K562 (cell line): ENCODE results near the gene RACK1. TPM values are rescaled to one million over a fixed set of nuclear protein-coding genes. Genes with fewer than 3 reads are reported as not detected.
A peak's percentile ranks its signal among the peaks of the same experiment; 100 is the strongest.

Experiments
- FIP1L1 ChIP-seq: fragments of 200-400 bp; formaldehyde crosslinking; IDR thresholded peaks from 2 replicates; pipeline ENCODE4 v1.6.1; 2018; ENCODE audit warnings: mild to moderate bottlenecking, low read depth, low read length; ENCODE audit not compliant: poor library complexity, severe bottlenecking
- HDAC2 ChIP-seq: fragments of 450-650 bp; IDR thresholded peaks from 2 replicates; pipeline ENCODE4 v1.6.1; 2016; ENCODE audit warnings: mild to moderate bottlenecking
- MLX ChIP-seq, 2 experiments: fragments of 450-650 bp in 1 of 2; sonication (generic) in 1 of 2; formaldehyde crosslinking; conservative IDR thresholded peaks; 2 replicates each; pipeline versions ENCODE4 v1.4.0 to v1.8.1; 2020 to 2022; ENCODE audit warnings: mild to moderate bottlenecking in 1 of 2, missing genetic modification reagents in 1 of 2
- NCOA6 ChIP-seq: fragments of 450-650 bp; IDR thresholded peaks from 2 replicates; pipeline ENCODE4 v1.6.1; 2017; ENCODE audit warnings: mild to moderate bottlenecking
- RNF219 ChIP-seq: fragments of 250-450 bp; sonication (Bioruptor Pico); IDR thresholded peaks from 2 replicates; pipeline ENCODE4 v1.5.0; 2022; ENCODE audit warnings: mild to moderate bottlenecking
- SIN3A ChIP-seq, 2 experiments: fragments of 150-350 bp in 1 of 2; IDR thresholded peaks; 2 replicates each; pipeline ENCODE4 v1.6.1; 2011 to 2016; ENCODE audit warnings: borderline replicate concordance in 2 of 2, low read depth in 2 of 2, low read length in 2 of 2, mild to moderate bottlenecking in 2 of 2, moderate library complexity in 2 of 2; ENCODE audit not compliant: control insufficient read depth in 1 of 2
- SMARCA4 ChIP-seq: fragments of 450-650 bp; IDR thresholded peaks from 2 replicates; pipeline ENCODE4 v1.6.1; 2016
- SOX6 ChIP-seq: fragments of 450-650 bp; IDR thresholded peaks from 2 replicates; pipeline ENCODE4 v1.6.1; 2014; ENCODE audit warnings: mild to moderate bottlenecking
- STAG1 ChIP-seq: sonication (generic); formaldehyde crosslinking; IDR thresholded peaks from 2 replicates; pipeline ENCODE4 v1.5.0; 2020; ENCODE audit warnings: missing genetic modification reagents, borderline replicate concordance
- TEAD2 ChIP-seq: fragments of 450-650 bp; IDR thresholded peaks from 2 replicates; pipeline ENCODE4 v1.6.1; 2016; ENCODE audit warnings: missing genetic modification characterization, control low read depth, missing compliant biosample characterization
- ZBTB33 ChIP-seq: sonication (generic); formaldehyde crosslinking; IDR thresholded peaks from 2 replicates; pipeline ENCODE4 v1.8.1; 2023; ENCODE audit warnings: mild to moderate bottlenecking, missing genetic modification reagents
- ZBTB43 ChIP-seq: sonication (generic); formaldehyde crosslinking; IDR thresholded peaks from 2 replicates; pipeline ENCODE4 v1.8.0; 2023; ENCODE audit warnings: mild to moderate bottlenecking, missing genetic modification reagents
- ZNF507 ChIP-seq: conservative IDR thresholded peaks from 2 replicates; pipeline ENCODE4 v1.6.1; 2017; ENCODE audit warnings: missing genetic modification characterization, missing compliant biosample characterization
- ZNF609 ChIP-seq: sonication (generic); formaldehyde crosslinking; IDR thresholded peaks from 2 replicates; pipeline ENCODE4 v1.8.1; 2023; ENCODE audit warnings: missing genetic modification reagents, mild to moderate bottlenecking, borderline replicate concordance
- polyA plus RNA-seq, 8 experiments: library from polyadenylated mRNA; depleted of rRNA in 4 of 8; stranded (reverse) in 5 of 8; unstranded in 3 of 8; fragments of >200 nt; fragmentation: Nextera tagmentation in 2 of 8; fragmentation: Illumina TruSeq in 1 of 8; extraction: Ambion mirVana in 2 of 8; extraction: Trizol in 1 of 8; gene quantifications; 2 replicates each; pipeline versions ENCODE4 v1.2.1 to v1.2.3, GENCODE V29; 2011 to 2014; ENCODE audit warnings: inconsistent platforms in 1 of 8, missing spikeins in 1 of 8
- total RNA-seq, 7 experiments: library from RNA; depleted of rRNA in 6 of 7; stranded (reverse); fragments of >200 nt in 6 of 7; fragmentation: Illumina TruSeq in 2 of 7; extraction: Trizol in 2 of 7; gene quantifications; 2 replicates each; pipeline versions ENCODE4 v1.2.1 to v1.2.3, GENCODE V29; 2011 to 2021; ENCODE audit warnings: low replicate concordance in 1 of 7

RACK1 gene
- total and polyA plus RNA-seq, 9 of the 15 experiments (the other 6 are each of a cell fraction or from before 2014, with no cell fraction given): 2,303 to 5,311 (median 3,833) TPM

GRCh38 chr5:181234455-181235306 lies 9.0 kb downstream of the RACK1 start (continued):
- TF ChIP-seq SMARCA4 (no peak), HDAC2 (no peak), SIN3A (IDR thresholded peaks at IDR 0.05; ENCODE audit: borderline replicate concordance in 2 of 2, control insufficient read depth in 1 of 2, low read depth in 2 of 2, low read length in 2 of 2) (no peak; a peak in 1 of 4 replicates), FIP1L1 (peak; percentile 63), ZNF609 (no peak), NCOA6 (no peak), SOX6 (no peak), ZNF507 (no peak), TEAD2 (tag) (no peak), RNF219 (no peak), MLX (CRISPR knock-in tag; conservative IDR thresholded peaks at IDR 0.05) (no peak), ZBTB33 (peak; percentile 71), STAG1 (CRISPR knock-in tag) (no peak), ZBTB43 (no peak)
